Testis (tissue), 2 donors: ENCODE results near the gene TRMT61A.

ENCODE experiments used
- CTCF ChIP-seq, 3 experiments: fragments of 450-650 bp in 2 of 3; fragments of 200-600 bp in 1 of 3; sonication (generic) in 1 of 3; IDR thresholded peaks; one replicate each; pipeline ENCODE4 v1.5.1; 2016 to 2019; ENCODE audit warnings: antibody characterized with exemption in 3 of 3, mild to moderate bottlenecking in 2 of 3, moderate library complexity in 1 of 3
- POLR2A ChIP-seq: fragments of 450-650 bp; IDR thresholded peaks from one replicate; pipeline ENCODE4 v1.6.1; 2017; ENCODE audit warnings: antibody characterized with exemption, mild to moderate bottlenecking, moderate library complexity

DNA sequence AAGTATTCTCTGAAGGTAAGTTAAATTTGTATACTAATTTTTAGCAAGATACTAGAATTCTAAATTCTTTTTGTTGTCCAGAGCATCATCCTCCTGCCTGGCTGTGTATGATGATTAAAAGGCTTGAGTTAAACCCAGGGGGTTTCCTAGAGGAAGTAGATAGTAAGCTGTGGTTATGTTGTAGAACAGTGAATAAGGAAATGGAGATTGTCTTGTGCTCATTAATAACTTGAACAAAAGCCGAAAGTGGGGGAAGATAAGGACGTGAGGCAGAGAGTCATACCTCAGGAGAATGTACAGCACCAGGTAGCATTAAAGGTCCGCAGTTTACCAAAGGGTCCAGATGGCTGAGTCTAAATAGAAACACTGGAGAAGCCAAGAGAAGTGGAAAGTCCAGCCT lies 48.4 kb upstream of the TRMT61A start:
- no peak for TF ChIP-seq CTCF (IDR thresholded peaks at IDR 0.05)
- TF ChIP-seq POLR2A, result no peak
